CD4-positive, alpha-beta T cell treated with Interleukin-1 beta for 1 hour (primary cell): ENCODE results near the gene PNPLA6.
"Not testable (repeated sequence)": the region's sequence is repeated elsewhere in the genome, so short reads cannot be mapped to it uniquely, and the experiment has no call there.

Experiments
- DNase-seq, 2 donors: peaks; one replicate each; pipeline ENCODE4 v3.0.0-alpha.2; 2020 to 2022

PNPLA6 gene

GRCh38 chr19:7533925-7534480, 1.5 kb upstream of the PNPLA6 start:
- DNase-seq = peak; percentile 83 to 86

GRCh38 chr19:7534531-7535046, 928 bp upstream of the PNPLA6 start:
- peak in 1 of 2 donors; percentile 22 for DNase-seq

GRCh38 chr19:7535998-7536695, 630 bp downstream of the PNPLA6 start:
- no peak for DNase-seq

- DNase-seq = not testable (repeated sequence)
These were observed 3.5 kb downstream of the PNPLA6 start for GRCh38 chr19:7538990-7539389.

GRCh38 chr19:7539827-7540425, 4.4 kb downstream of the PNPLA6 start:
- no peak for DNase-seq

GRCh38 chr19:7540761-7541474, 5.4 kb downstream of the PNPLA6 start:
- no peak for DNase-seq

GRCh38 chr19:7541475-7541824, 5.9 kb downstream of the PNPLA6 start:
- DNase-seq = no peak

- DNase-seq = no peak
These were observed 6.4 kb downstream of the PNPLA6 start for GRCh38 chr19:7541828-7542443.

- no peak for DNase-seq
These were observed 7.2 kb downstream of the PNPLA6 start for GRCh38 chr19:7542556-7543348.

GRCh38 chr19:7544626-7545025, 9.1 kb downstream of the PNPLA6 start:
- peak in 1 of 2 donors; percentile 62 for DNase-seq

- DNase-seq = no peak
These were observed 9.8 kb downstream of the PNPLA6 start for GRCh38 chr19:7545300-7545699.

- DNase-seq = no peak
These were observed 10.4 kb downstream of the PNPLA6 start for GRCh38 chr19:7545904-7546303.

GRCh38 chr19:7547159-7547558, 11.6 kb downstream of the PNPLA6 start:
- DNase-seq = no peak

GRCh38 chr19:7549429-7550148, 14.1 kb downstream of the PNPLA6 start:
- DNase-seq = no peak

- DNase-seq = no peak
These were observed 14.8 kb downstream of the PNPLA6 start for GRCh38 chr19:7550169-7550770.

GRCh38 chr19:7550987-7551761, 15.7 kb downstream of the PNPLA6 start:
- peak; percentile 50 to 72 for DNase-seq

- DNase-seq = no peak
These were observed 17.3 kb downstream of the PNPLA6 start for GRCh38 chr19:7552781-7553180.

GRCh38 chr19:7554565-7554964, 19.0 kb downstream of the PNPLA6 start:
- DNase-seq = no peak

- DNase-seq = peak in 1 of 2 donors; percentile 12
These were observed 19.7 kb downstream of the PNPLA6 start for GRCh38 chr19:7554990-7555864.
